DMS79 (cell line): ENCODE results near the gene CD52.

Source experiments
- DNase-seq: peaks from one replicate; lab custom pipeline; 2025; lab: John Stamatoyannopoulos, UW

The CD52 gene

GRCh38 chr1:26335774-26336476, 18.2 kb downstream of the CD52 start:
- no peak for DNase-seq

GRCh38 chr1:26336477-26337205, 18.9 kb downstream of the CD52 start:
- peak; percentile 89 for DNase-seq

- no peak for DNase-seq
Observed at GRCh38 chr1:26337206-26337535, 19.4 kb downstream of the CD52 start.

GRCh38 chr1:26337625-26338024, 19.9 kb downstream of the CD52 start:
- DNase-seq, result no peak

- no peak for DNase-seq
Observed at GRCh38 chr1:26338670-26339069, 20.9 kb downstream of the CD52 start.

GRCh38 chr1:26340047-26340481, 22.3 kb downstream of the CD52 start:
- no peak for DNase-seq

GRCh38 chr1:26344147-26344920, 26.6 kb downstream of the CD52 start:
- DNase-seq, result no peak

GRCh38 chr1:26345718-26346117, 28.0 kb downstream of the CD52 start:
- DNase-seq, result no peak

GRCh38 chr1:26346274-26347033, 28.7 kb downstream of the CD52 start:
- no peak for DNase-seq

- no peak for DNase-seq
Observed at GRCh38 chr1:26349188-26349876, 31.6 kb downstream of the CD52 start.

GRCh38 chr1:26349877-26350244, 32.1 kb downstream of the CD52 start:
- no peak for DNase-seq

GRCh38 chr1:26350343-26350700, 32.6 kb downstream of the CD52 start:
- no peak for DNase-seq

- no peak for DNase-seq
Observed at GRCh38 chr1:26350701-26351589, 33.2 kb downstream of the CD52 start.

GRCh38 chr1:26351590-26352337, 34.0 kb downstream of the CD52 start:
- no peak for DNase-seq

GRCh38 chr1:26352338-26352679, 34.6 kb downstream of the CD52 start:
- DNase-seq, result no peak

GRCh38 chr1:26353210-26353859, 35.6 kb downstream of the CD52 start:
- no peak for DNase-seq

GRCh38 chr1:26353976-26354820, 36.4 kb downstream of the CD52 start, which contains the start of gene CRYBG2:
TSS of gene CRYBG2 (minus strand) at chr1:26354130. CDS start at chr1:26346657, 7,473 bp downstream.
- no peak for DNase-seq

GRCh38 chr1:26354972-26355371, 37.2 kb downstream of the CD52 start:
- DNase-seq, result no peak

- no peak for DNase-seq
Observed at GRCh38 chr1:26356106-26356505, 38.3 kb downstream of the CD52 start.
